GM12801 (cell line): ENCODE measurements around the gene THOC6.

ENCODE experiments used
- TF ChIP-seq, protein P1 (sequence below): IDR thresholded peaks from one replicate; pipeline ENCODE4 v1.5.1; 2011; ENCODE audit warnings: control low read depth; ENCODE audit not compliant: insufficient read length; ENCODE audit errors: extremely low read depth

The THOC6 gene

GRCh38 chr16:2986623-2987188 lies 37.1 kb upstream of the THOC6 start:
- TF ChIP-seq, protein P1, sequence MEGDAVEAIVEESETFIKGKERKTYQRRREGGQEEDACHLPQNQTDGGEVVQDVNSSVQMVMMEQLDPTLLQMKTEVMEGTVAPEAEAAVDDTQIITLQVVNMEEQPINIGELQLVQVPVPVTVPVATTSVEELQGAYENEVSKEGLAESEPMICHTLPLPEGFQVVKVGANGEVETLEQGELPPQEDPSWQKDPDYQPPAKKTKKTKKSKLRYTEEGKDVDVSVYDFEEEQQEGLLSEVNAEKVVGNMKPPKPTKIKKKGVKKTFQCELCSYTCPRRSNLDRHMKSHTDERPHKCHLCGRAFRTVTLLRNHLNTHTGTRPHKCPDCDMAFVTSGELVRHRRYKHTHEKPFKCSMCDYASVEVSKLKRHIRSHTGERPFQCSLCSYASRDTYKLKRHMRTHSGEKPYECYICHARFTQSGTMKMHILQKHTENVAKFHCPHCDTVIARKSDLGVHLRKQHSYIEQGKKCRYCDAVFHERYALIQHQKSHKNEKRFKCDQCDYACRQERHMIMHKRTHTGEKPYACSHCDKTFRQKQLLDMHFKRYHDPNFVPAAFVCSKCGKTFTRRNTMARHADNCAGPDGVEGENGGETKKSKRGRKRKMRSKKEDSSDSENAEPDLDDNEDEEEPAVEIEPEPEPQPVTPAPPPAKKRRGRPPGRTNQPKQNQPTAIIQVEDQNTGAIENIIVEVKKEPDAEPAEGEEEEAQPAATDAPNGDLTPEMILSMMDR, result no peak

DNA sequence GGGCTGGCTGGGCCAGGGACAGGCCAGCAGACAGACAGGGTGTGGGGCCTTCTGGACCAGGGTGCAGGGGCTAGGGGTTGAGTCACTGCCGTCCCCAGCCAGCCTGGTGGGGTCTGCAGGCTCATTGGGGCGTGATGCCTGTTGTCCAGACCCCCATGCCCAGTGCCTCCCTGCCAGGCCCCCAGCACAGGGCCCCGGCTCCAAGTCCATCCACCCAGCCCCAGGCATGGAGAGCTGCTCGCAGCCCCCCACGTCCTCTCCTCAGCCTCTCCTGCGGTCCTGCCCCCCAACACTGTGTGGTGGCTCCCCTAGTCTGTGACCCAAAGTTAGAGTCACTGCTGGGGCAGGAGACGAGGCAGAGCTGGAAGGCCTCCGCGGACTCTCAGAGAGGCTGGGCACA lies 36.5 kb upstream of the THOC6 start:
- TF ChIP-seq, protein P1, result no peak

- TF ChIP-seq, protein P1, result no peak
Observed at GRCh38 chr16:2987833-2988232, 36.0 kb upstream of the THOC6 start.

DNA sequence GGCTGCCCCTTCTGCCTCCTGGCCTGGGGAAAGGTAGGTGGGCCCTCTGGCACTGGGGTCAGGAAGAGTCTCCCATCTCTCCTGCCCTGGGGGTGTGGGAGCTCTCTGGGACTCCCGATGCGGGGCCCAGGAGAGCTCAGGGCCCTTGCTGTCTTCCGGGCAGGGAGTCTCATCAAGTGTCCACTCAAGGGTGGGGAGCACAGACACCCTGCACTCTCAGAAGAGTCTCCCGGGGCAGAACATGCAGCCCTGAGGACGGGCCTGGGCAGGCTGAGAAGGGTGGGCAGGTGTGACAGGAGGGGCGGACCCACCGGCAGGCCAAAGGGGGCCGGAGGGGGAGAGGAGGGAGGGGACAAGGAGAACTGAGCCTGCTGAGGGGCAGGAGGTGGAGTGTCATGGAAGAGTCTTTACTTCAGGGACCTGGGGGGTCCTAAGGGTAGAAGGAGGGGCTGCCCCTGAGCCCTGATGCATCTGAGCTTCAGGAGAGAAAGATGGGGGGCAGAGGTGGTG lies 35.2 kb upstream of the THOC6 start:
- TF ChIP-seq, protein P1, result no peak

DNA sequence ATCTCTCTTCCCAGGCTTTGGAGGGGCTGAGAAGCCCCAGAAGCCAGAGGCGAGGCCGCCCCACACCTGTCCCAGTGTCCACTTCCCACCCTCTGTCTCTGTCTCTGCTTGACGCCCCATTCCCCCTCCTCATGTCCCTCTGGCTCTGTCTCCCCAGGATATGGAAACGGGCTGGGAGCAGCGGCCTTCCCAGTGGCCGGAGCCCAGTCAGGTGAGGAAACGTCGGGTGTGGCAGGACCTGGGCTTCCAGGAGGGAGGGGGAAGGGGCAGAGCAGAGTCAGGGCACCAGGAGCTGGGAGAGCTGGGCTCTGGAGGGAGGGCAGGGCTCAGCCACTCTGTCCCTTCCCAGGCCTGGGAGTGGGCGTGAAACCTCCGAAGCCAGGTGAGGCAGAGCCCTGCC lies 32.9 kb upstream of the THOC6 start:
- TF ChIP-seq, protein P1, result no peak

- TF ChIP-seq, protein P1, result no peak
Observed at GRCh38 chr16:2991566-2992261, 32.1 kb upstream of the THOC6 start.

- TF ChIP-seq, protein P1, result no peak
Observed at GRCh38 chr16:2992383-2993081, 31.3 kb upstream of the THOC6 start.
